ENCODE data around the gene EEIG1.

The EEIG1 gene

DNA sequence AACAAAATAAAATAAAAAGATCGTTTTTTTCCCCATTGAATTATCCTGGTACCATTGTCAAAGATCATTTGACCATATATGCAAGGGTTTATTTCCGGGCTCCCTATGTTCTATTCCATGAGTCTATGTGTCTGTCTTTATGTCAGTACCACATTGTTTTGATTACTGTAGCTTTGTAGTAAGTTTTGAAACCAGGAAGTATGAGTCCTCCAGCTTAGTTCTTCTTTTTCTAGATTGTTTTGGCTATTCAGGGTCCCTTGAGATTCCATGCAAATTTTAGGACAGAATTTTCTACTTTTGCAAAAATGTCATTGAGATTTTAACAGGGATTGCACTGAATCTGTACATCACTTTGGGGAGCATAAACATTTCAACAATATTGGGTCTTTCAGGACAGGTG lies 18.7 kb upstream of the EEIG1 start:
- no peak for DNase-seq

DNA sequence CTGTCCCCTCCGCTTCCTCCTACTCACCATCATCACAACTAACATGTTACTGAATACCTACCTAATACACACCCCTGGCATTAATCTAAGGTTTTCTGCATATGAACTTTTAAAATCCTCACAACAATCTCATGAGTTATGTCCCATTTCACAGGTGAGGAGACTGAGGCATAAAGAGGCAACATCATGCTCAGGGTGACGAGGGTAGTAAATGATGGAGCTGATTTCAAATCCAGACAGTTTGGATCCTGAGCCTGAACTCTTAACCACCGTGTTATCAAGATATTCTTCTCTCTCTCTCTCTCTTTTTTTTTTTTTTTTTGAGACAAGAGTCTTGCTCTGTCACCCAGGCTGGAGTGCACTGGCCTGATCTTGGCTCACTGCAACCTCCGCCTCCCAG lies 12.9 kb upstream of the EEIG1 start:
- DNase-seq, result no peak

GRCh38 chr9:127991757-127992274 lies 11.0 kb upstream of the EEIG1 start:
- no peak for DNase-seq

- peak; percentile 83 for DNase-seq
Measured at GRCh38 chr9:127991017-127991756, 10.4 kb upstream of the EEIG1 start.

GRCh38 chr9:127990554-127990953 lies 9.8 kb upstream of the EEIG1 start:
- no peak for DNase-seq

GRCh38 chr9:127989094-127989493 lies 8.3 kb upstream of the EEIG1 start:
- DNase-seq, result no peak

GRCh38 chr9:127987103-127987614 lies 6.4 kb upstream of the EEIG1 start:
- peak; percentile 22 for DNase-seq

DNA sequence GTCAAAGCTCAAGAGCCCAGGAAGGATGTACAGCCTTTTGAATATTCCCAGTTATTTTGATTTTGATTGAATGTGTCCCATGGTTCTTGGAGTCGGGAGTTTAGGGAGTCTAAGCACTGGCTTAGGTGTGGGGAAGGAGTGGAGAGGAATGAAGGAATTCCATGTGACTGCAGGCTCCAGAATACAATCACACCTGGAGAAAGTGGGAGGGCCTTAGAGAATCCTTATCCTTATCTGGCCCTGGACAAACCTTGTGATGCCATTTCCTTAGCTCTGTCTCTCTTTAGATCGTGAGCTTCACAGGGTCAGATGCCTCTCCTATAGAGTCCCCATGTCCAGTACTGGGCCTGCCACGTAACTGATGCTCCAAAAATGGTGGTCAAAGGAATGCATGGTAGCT lies 4.2 kb upstream of the EEIG1 start:
- DNase-seq, result no peak

DNA sequence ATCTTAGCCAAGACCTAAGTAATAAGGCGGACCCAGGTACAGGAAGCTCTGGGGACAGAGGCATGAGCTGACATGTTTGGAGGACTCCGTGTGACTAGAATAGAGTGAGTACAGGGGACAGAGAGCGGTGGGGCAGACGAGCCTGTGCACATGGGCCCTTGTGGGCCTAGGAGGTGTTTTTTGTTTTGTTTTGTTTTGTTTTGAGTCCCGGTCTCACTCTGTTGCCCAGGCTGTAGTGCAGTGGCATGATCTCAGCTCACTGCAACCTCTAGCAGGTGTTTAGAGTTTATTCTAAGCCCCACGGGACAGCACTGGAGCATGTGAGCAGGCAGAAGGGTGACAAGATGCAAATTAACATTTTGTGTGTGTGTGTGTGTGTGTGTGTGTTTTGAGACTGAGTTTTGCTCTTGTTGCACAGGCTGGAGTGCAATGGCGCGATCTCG lies 3.1 kb upstream of the EEIG1 start:
- DNase-seq, result no peak

- no peak for DNase-seq
Measured at GRCh38 chr9:127982912-127983311, 2.1 kb upstream of the EEIG1 start.

DNA sequence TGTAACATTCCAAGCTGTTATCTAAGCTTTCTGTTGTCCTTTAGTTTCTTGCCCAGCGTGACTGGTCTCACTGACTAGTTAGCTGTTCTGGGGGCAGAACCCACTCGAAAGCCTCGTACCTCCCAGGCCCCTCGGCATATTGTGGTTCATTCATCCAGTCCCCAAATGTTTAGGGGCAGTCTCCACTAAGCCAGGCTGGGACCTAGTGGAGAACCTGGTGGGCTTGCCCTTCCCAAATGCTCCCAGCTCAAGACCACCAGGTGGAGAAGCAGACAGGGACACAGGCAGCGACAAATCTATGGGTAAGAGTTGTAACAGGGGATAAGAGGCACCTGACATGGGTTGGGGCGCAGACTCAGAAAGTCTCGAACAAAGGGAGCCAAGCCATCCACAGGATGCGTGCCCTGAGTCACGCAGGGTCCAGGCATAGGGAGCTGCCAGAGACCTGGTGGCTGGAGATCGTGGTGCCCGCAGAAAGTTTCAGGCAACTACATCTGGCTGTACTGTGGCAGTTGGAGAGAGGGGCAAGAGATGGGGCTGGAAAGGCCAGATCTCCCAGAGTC lies 851 bp upstream of the EEIG1 start:
- no peak for DNase-seq

GRCh38 chr9:127980060-127980705 lies 606 bp downstream of the EEIG1 start:
- peak; percentile 56 for DNase-seq

DNA sequence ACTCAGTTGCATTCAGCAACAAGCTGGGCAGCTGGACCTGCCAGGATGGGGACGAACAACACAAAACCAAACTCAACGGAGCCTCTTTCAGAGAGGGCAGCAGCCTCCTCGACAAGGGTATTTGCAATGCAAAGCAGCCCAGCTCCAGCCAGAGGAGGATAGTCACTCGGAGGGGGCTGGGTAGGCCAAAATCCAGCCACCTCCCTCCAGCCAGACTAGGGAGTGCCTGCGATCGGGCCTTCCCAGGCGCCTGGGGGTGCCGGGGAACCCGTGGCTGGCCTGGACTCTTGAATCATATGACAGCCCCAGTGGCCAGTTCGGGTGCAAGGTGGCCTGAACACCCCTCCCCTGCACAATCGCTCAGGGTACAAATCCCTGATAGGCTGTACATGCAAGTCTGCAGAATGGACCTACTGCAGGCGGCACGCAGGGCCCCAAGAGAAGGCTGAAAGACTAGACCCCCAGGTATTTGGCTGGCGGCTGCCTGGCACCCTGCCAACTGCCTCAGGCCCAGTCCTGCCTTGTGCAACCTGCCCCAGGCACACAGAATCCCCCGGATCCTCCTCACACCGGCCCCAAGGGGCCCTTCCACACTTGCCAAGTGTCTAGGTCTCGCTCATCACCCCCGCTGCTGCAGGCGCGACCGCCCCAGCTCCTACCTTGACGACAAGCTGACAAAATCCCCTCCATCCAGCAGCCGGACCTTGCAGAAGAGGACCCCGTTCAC lies 1.3 kb downstream of the EEIG1 start:
- peak; percentile 51 for DNase-seq

GRCh38 chr9:127979015-127979332 lies 1.8 kb downstream of the EEIG1 start:
- no peak for DNase-seq

GRCh38 chr9:127977884-127978647 lies 2.7 kb downstream of the EEIG1 start:
- DNase-seq, result no peak

- peak; percentile 39 for DNase-seq
Measured at GRCh38 chr9:127977009-127977883, 3.5 kb downstream of the EEIG1 start.

- peak; percentile 80 for DNase-seq
Measured at GRCh38 chr9:127976498-127976897, 4.3 kb downstream of the EEIG1 start.

- DNase-seq, result no peak
Measured at GRCh38 chr9:127975376-127976315, 5.1 kb downstream of the EEIG1 start.

DNA sequence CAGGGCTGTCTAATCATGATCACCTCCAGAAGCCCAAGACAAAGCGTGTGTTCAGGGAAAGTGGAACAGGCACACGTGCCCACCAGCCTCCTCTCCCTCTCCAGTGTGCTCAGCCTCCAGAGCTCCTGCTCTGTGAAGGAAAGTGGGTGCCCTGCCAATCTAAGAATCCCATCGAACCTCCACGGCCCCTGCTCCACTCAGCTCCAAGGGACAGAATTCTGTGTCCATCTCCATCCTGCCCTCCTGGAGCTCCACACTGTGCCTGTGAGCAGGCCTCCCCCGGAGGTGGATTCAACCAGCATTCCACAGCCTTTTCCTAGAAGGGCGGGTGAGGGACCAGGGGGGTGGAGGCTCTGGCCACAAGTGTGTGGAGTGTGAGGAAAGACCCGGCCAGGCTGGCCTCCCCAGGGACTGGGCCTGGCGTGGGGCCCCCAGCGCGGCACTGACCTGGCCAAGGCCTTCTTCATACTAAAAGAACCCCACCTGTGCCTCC lies 6.0 kb downstream of the EEIG1 start:
- no peak for DNase-seq

Measured in NCI-H146 (cell line).